ENCODE results near the gene KIFC3.

Gene KIFC3

DNA sequence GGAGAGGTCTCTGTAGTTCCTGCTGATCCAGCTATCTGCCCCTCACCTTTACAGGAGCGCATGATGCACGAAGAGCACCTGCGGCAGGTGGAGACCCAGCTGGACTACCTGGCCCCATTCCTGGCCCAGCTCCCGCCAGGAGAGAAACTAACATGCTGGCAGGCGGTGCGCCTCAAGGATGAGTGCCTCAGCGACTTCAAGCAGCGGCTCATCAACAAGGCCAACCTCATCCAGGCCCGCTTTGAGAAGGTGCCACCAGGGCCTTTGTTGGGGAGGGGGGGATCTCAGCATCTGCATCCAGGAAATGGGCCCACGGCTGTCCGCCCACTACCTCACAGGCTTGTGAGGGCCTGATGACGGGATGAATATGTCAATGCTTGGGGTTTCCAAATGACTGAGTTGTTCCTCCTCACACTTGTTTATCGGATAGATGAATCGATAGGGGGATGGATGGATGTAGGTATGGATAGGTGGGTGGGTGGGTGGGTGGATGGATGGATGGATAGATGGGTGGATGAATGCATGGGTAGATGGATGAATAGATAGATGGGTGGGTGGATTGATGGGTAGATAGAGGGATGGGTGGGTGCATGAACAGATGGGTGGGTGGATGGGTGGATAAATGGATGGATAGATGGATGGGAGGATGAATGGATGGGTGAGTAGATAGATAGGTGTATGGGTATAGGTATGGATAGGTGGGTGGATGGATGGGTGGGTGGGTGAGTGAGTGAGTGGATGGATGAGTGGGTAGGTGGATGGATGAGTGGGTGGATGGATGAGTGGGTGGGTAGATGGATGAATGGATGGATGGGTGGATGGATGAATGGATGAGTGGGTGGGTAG lies 73.7 kb downstream of the KIFC3 start:
- H3K27ac ChIP-seq (ENCODE audit: low read length), result no peak overlapping the region
- H3K36me3 ChIP-seq (ENCODE audit: control insufficient read depth in 1 of 2, insufficient read depth in 2 of 2, low read length in 2 of 2), result no peaks in the 10 kb centered on the region
- no peak overlapping the region for H3K4me3 ChIP-seq (ENCODE audit: low read depth in 1 of 2, low read length in 2 of 2)
- no peaks in the 10 kb centered on the region for H3K4me1 ChIP-seq (ENCODE audit: control insufficient read depth in 1 of 2, insufficient read depth in 2 of 2, low read length in 2 of 2)
- no peaks in the 10 kb centered on the region for H3K27me3 ChIP-seq (ENCODE audit: low read depth, low read length)
- H3K9me3 ChIP-seq (ENCODE audit: control insufficient read depth in 1 of 2, low read length in 2 of 2), result no peaks in the 10 kb centered on the region

DNA sequence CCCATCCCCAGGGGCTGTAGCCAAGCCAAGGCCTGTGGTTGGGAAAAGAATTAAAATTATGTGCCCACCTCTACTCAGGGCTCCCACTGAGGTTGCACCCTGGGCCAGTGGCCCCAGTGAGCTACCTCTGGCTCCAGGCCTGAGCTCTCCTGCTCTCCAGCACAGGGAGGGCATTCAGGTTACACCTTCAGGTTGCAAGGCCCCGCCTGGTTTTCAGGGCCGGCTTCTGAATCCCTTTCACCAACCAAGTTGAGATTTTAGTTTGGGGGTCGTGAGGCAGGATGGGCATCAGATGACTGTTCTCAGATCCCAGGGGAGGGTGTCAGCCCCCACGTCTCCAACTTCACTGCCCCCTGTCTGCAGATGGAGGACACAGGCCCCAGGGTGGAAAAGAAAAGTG lies 74.7 kb downstream of the KIFC3 start:
- Histone ChIP-seq H3K36me3 (ENCODE audit: control insufficient read depth in 1 of 2, insufficient read depth in 2 of 2, low read length in 2 of 2) (no peaks in the 10 kb centered on the region), H3K27me3 (ENCODE audit: low read depth, low read length) (no peaks in the 10 kb centered on the region), H3K27ac (ENCODE audit: low read length) (no peak overlapping the region), H3K9me3 (ENCODE audit: control insufficient read depth in 1 of 2, low read length in 2 of 2) (no peaks in the 10 kb centered on the region), H3K4me3 (ENCODE audit: low read depth in 1 of 2, low read length in 2 of 2) (no peak overlapping the region), H3K4me1 (ENCODE audit: control insufficient read depth in 1 of 2, insufficient read depth in 2 of 2, low read length in 2 of 2) (no peaks in the 10 kb centered on the region)

DNA sequence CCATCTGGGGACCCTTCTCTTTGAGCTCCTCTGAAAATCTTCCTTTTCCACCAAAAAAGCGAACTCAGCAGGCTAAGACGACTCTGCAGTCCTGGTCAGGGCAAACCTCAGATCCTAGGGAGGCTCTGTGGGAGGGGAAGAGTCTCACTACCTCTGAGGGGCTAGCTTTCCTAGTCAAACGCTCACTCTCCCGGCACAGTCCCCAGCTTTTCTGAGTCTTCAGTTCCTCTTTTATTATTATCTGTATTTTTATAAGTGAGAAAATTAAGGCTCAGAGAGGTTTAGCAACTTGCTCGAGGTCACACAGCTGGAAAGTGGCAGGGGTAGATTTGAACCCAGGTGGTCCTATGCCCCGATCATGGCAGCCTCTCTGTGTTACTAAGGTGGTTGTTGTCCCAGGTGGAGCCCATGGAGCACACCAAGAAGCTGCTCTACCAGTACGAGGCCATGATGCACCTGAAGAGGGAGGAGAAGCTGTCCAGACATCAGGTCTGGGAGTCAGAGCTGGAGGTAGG lies 75.8 kb downstream of the KIFC3 start:
- Histone ChIP-seq H3K4me3 (ENCODE audit: low read depth in 1 of 2, low read length in 2 of 2) (no peak overlapping the region), H3K4me1 (ENCODE audit: control insufficient read depth in 1 of 2, insufficient read depth in 2 of 2, low read length in 2 of 2) (no peaks in the 10 kb centered on the region), H3K27ac (ENCODE audit: low read length) (no peak overlapping the region), H3K9me3 (ENCODE audit: control insufficient read depth in 1 of 2, low read length in 2 of 2) (no peaks in the 10 kb centered on the region), H3K27me3 (ENCODE audit: low read depth, low read length) (no peaks in the 10 kb centered on the region), H3K36me3 (ENCODE audit: control insufficient read depth in 1 of 2, insufficient read depth in 2 of 2, low read length in 2 of 2) (no peaks in the 10 kb centered on the region)

DNA sequence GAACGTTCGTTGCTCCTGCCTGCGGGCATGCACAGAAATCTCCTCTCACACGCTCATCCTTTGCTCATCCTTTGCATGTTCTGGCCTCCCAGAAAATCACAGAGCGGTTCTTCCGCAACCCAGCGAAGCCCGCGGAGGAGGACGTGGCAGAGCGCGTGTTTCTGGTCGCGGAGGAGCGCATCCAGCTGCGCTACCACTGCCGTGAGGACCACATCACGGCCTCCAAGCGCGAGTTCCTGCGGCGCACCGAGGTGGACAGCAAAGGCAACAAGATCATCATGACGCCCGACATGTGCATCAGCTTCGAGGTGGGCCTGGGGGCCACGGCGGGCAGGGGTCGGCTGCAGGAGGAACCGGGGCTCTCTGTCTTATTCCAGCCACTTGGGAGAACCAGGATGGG lies 76.3 kb downstream of the KIFC3 start:
- no peak overlapping the region for H3K27ac ChIP-seq (ENCODE audit: low read length)
- no peaks in the 10 kb centered on the region for H3K36me3 ChIP-seq (ENCODE audit: control insufficient read depth in 1 of 2, insufficient read depth in 2 of 2, low read length in 2 of 2)
- H3K4me3 ChIP-seq (ENCODE audit: low read depth in 1 of 2, low read length in 2 of 2), result no peak overlapping the region
- no peaks in the 10 kb centered on the region for H3K9me3 ChIP-seq (ENCODE audit: control insufficient read depth in 1 of 2, low read length in 2 of 2)
- H3K4me1 ChIP-seq (ENCODE audit: control insufficient read depth in 1 of 2, insufficient read depth in 2 of 2, low read length in 2 of 2), result no peaks in the 10 kb centered on the region
- no peaks in the 10 kb centered on the region for H3K27me3 ChIP-seq (ENCODE audit: low read depth, low read length)

DNA sequence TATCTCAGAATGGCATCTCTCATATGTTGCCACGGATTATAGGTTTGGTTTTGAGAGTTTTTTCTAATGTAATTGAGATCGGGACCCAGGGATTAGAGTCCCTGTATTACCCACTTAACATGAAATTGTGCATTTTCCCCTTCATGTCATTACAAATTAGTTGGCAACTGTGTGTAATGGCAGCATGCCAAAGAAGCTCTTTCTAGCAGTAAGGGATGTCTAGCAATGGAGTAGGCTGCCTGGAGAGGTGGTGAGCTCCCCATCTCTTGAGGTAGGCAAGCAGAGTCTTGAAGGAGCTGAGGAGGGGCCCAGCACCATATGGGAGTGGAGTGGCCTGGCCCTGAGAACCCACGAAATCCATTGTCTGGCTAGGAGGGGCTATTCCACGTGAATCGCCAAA lies 76.7 kb downstream of the KIFC3 start:
- Histone ChIP-seq H3K4me1 (ENCODE audit: control insufficient read depth in 1 of 2, insufficient read depth in 2 of 2, low read length in 2 of 2) (no peaks in the 10 kb centered on the region), H3K9me3 (ENCODE audit: control insufficient read depth in 1 of 2, low read length in 2 of 2) (no peaks in the 10 kb centered on the region), H3K27me3 (ENCODE audit: low read depth, low read length) (no peaks in the 10 kb centered on the region), H3K27ac (ENCODE audit: low read length) (no peak overlapping the region), H3K36me3 (ENCODE audit: control insufficient read depth in 1 of 2, insufficient read depth in 2 of 2, low read length in 2 of 2) (no peaks in the 10 kb centered on the region), H3K4me3 (ENCODE audit: low read depth in 1 of 2, low read length in 2 of 2) (no peak overlapping the region)

DNA sequence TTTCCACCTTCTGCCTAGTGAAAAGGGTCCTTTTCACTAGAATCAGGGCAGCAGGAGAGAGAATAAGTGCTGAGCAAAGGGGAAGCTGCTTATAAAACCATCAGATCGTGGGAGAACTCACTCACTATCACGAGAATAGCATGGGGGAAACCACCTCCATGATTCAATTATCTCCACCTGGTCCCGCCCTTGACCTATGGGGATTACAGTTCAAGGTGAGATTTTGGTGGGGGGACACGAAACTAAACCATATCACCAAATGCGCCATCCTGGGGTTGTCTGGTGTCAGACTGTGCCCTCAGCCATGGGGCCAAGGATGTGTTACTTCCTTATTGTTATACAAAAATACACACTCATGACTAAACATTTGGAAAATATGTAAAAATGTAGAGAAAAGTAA lies 77.1 kb downstream of the KIFC3 start:
- Histone ChIP-seq H3K9me3 (ENCODE audit: control insufficient read depth in 1 of 2, low read length in 2 of 2) (no peaks in the 10 kb centered on the region), H3K4me3 (ENCODE audit: low read depth in 1 of 2, low read length in 2 of 2) (no peak overlapping the region), H3K27ac (ENCODE audit: low read length) (no peak overlapping the region), H3K27me3 (ENCODE audit: low read depth, low read length) (no peaks in the 10 kb centered on the region), H3K4me1 (ENCODE audit: control insufficient read depth in 1 of 2, insufficient read depth in 2 of 2, low read length in 2 of 2) (no peaks in the 10 kb centered on the region), H3K36me3 (ENCODE audit: control insufficient read depth in 1 of 2, insufficient read depth in 2 of 2, low read length in 2 of 2) (no peaks in the 10 kb centered on the region)

DNA sequence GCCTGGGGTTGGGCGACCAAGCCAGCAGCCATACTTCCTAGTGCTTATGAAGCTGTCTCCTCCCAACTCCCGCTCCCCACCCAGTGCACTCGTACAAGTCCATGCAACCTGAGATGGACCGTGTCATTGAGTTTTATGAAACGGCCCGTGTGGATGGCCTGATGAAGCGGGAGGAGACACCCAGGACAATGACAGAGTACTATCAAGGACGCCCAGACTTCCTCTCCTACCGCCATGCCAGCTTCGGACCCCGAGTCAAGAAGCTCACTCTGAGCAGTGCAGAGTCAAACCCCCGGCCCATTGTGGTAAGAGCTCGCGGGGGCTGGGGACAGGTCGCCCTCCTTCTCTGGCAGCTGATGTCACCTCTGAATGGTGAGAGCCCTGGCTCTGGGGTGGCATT lies 77.8 kb downstream of the KIFC3 start:
- Histone ChIP-seq H3K27ac (ENCODE audit: low read length) (no peak overlapping the region), H3K36me3 (ENCODE audit: control insufficient read depth in 1 of 2, insufficient read depth in 2 of 2, low read length in 2 of 2) (no peaks in the 10 kb centered on the region), H3K4me1 (ENCODE audit: control insufficient read depth in 1 of 2, insufficient read depth in 2 of 2, low read length in 2 of 2) (no peaks in the 10 kb centered on the region), H3K27me3 (ENCODE audit: low read depth, low read length) (no peaks in the 10 kb centered on the region), H3K4me3 (ENCODE audit: low read depth in 1 of 2, low read length in 2 of 2) (no peak overlapping the region), H3K9me3 (ENCODE audit: control insufficient read depth in 1 of 2, low read length in 2 of 2) (no peaks in the 10 kb centered on the region)

DNA sequence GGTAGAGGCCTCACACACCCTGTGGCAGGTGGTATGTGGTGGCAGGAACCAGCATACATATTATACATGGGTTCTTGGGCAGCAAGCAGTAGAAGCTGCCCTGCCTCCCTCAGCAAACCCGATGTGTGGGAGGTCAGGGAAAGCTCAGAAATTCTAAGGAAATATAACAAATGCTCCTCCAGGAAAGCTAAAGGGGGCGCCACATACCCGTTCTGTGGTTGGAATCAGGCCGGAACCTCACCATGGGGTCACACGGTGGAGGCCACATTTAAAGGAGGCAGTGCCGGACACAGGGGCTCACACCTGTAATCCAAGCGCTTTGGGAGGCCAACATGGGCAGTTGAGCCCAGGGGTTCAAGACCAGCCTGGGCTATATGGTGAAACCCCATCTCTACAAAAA lies 79.1 kb downstream of the KIFC3 start:
- H3K27ac ChIP-seq (ENCODE audit: low read length), result no peak overlapping the region
- no peaks in the 10 kb centered on the region for H3K27me3 ChIP-seq (ENCODE audit: low read depth, low read length)
- no peaks in the 10 kb centered on the region for H3K36me3 ChIP-seq (ENCODE audit: control insufficient read depth in 1 of 2, insufficient read depth in 2 of 2, low read length in 2 of 2)
- H3K9me3 ChIP-seq (ENCODE audit: control insufficient read depth in 1 of 2, low read length in 2 of 2), result no peaks in the 10 kb centered on the region
- no peak overlapping the region for H3K4me3 ChIP-seq (ENCODE audit: low read depth in 1 of 2, low read length in 2 of 2)
- no peaks in the 10 kb centered on the region for H3K4me1 ChIP-seq (ENCODE audit: control insufficient read depth in 1 of 2, insufficient read depth in 2 of 2, low read length in 2 of 2)

DNA sequence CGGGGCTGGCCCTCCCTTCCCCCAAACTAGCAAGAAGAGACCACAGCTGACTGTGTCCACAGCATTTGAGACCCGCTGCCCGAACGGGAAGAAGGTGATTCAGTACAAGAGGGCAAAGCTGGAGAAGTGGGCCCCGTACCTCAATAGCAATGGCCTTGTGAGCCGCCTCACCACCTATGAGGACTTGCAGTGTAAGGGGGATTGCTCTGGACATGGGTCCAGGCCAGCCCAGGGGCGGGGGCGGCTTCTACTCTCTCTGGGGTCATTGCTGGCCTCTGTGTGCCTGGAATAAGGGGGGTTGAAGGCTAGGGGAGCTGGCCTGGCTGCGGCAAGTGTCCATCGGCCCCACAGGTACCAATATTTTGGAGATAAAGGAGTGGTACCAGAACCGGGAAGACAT lies 79.6 kb downstream of the KIFC3 start:
- Histone ChIP-seq H3K36me3 (ENCODE audit: control insufficient read depth in 1 of 2, insufficient read depth in 2 of 2, low read length in 2 of 2) (no peaks in the 10 kb centered on the region), H3K27ac (ENCODE audit: low read length) (no peak overlapping the region), H3K4me1 (ENCODE audit: control insufficient read depth in 1 of 2, insufficient read depth in 2 of 2, low read length in 2 of 2) (no peaks in the 10 kb centered on the region), H3K9me3 (ENCODE audit: control insufficient read depth in 1 of 2, low read length in 2 of 2) (no peaks in the 10 kb centered on the region), H3K27me3 (ENCODE audit: low read depth, low read length) (no peaks in the 10 kb centered on the region), H3K4me3 (ENCODE audit: low read depth in 1 of 2, low read length in 2 of 2) (no peak overlapping the region)

DNA sequence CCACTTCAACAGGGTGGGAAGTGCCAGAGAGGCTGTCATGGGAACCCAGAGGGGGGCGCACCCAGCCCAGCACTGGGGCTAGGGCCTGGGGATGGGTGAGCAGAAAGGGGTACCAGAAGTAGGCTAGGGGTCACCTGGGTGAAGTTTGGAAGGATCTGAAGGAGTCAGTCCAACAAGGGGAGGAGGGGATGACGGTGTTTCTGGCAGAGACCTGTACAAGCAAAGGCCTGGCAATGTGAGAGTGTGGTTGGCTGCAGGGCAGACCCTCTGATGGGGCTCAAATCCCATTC lies 80.1 kb downstream of the KIFC3 start:
- Histone ChIP-seq H3K4me3 (ENCODE audit: low read depth in 1 of 2, low read length in 2 of 2) (no peak overlapping the region), H3K27me3 (ENCODE audit: low read depth, low read length) (no peaks in the 10 kb centered on the region), H3K27ac (ENCODE audit: low read length) (no peak overlapping the region), H3K9me3 (ENCODE audit: control insufficient read depth in 1 of 2, low read length in 2 of 2) (no peaks in the 10 kb centered on the region), H3K36me3 (ENCODE audit: control insufficient read depth in 1 of 2, insufficient read depth in 2 of 2, low read length in 2 of 2) (no peaks in the 10 kb centered on the region), H3K4me1 (ENCODE audit: control insufficient read depth in 1 of 2, insufficient read depth in 2 of 2, low read length in 2 of 2) (no peaks in the 10 kb centered on the region)

DNA sequence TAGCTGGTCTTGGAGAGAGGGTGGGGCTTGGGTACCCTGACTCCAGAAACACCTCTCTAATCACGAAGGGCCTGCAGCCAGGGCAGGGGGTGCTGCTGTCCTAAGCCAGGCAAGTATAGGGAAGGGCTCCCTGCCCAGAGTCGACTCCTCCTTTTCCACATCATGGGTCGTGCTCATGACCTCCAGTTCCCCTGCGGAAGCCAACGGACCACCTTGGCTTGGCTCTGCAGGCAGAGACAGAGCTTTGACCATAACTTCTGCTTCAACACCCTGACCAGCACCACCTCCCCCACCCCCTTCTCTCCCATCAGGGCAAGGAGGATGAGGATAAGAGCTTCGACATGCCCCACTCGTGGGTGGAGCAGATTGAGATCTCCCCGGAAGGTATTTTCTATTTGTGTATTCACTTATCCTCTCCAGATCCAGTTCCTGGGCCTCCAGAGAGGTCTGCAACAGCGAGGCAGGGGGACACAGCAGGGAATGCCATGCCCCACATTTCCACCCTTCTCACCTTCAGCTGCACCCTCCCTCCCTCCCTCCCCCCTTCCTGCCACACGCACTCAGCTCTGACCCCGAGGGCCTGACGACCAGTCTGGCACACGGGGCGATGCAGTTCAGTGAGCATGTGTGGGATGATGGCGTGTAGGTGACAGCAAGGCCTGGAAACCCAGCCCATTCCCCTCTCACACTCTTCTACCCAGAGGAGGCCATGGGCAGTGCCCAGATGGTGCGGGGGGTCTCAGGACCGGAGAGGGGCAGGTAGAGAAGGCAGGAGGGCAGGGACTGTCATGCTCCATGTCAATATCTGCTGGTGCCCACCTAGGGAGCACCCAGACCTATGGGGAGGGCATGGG lies 80.7 kb downstream of the KIFC3 start:
- Histone ChIP-seq H3K36me3 (ENCODE audit: control insufficient read depth in 1 of 2, insufficient read depth in 2 of 2, low read length in 2 of 2) (no peaks in the 10 kb centered on the region), H3K9me3 (ENCODE audit: control insufficient read depth in 1 of 2, low read length in 2 of 2) (no peaks in the 10 kb centered on the region), H3K4me1 (ENCODE audit: control insufficient read depth in 1 of 2, insufficient read depth in 2 of 2, low read length in 2 of 2) (no peaks in the 10 kb centered on the region), H3K27me3 (ENCODE audit: low read depth, low read length) (no peaks in the 10 kb centered on the region), H3K4me3 (ENCODE audit: low read depth in 1 of 2, low read length in 2 of 2) (no peak overlapping the region), H3K27ac (ENCODE audit: low read length) (no peak overlapping the region)

Data from muscle layer of duodenum (tissue), 2 donors.